GM18505 (cell line): ENCODE data around the gene MINAR1.

Source experiments
- ATAC-seq: cut with Tn5 transposase; IDR thresholded peaks from one replicate; pipeline ENCODE4 v1.9.1; 2021; ENCODE audit not compliant: unreplicated experiment
- POLR2A ChIP-seq: IDR thresholded peaks from 4 replicates; pipeline ENCODE4 v1.6.1; 2011; ENCODE audit warnings: borderline replicate concordance; ENCODE audit not compliant: insufficient read depth, insufficient read length; ENCODE audit errors: extremely low read depth

The MINAR1 gene

GRCh38 chr15:79463043-79463780 is 31.1 kb downstream of the MINAR1 start:
- no peak for ATAC-seq
- TF ChIP-seq POLR2A = no peak

GRCh38 chr15:79463781-79464270 is 31.7 kb downstream of the MINAR1 start:
- ATAC-seq = no peak

GRCh38 chr15:79466488-79466887 is 34.4 kb downstream of the MINAR1 start:
- ATAC-seq = no peak
- no peak for TF ChIP-seq POLR2A

More at GRCh38 chr15:79463781-79464270, 31.7 kb downstream of the MINAR1 start:
- TF ChIP-seq POLR2A = no peak

- no peak for TF ChIP-seq POLR2A
- no peak for ATAC-seq
Observed at GRCh38 chr15:79467865-79468586, 35.9 kb downstream of the MINAR1 start.

GRCh38 chr15:79472446-79472845 is 40.3 kb downstream of the MINAR1 start:
- no peak for ATAC-seq
- no peak for TF ChIP-seq POLR2A

- ATAC-seq = no peak
- no peak for TF ChIP-seq POLR2A
Observed at GRCh38 chr15:79474252-79474651, 42.1 kb downstream of the MINAR1 start.

GRCh38 chr15:79475306-79475705 is 43.2 kb downstream of the MINAR1 start:
- TF ChIP-seq POLR2A = no peak
- no peak for ATAC-seq

- ATAC-seq = no peak
- TF ChIP-seq POLR2A = no peak
Observed at GRCh38 chr15:79478108-79478507, 46.0 kb downstream of the MINAR1 start.

GRCh38 chr15:79479616-79480015 is 47.5 kb downstream of the MINAR1 start:
- ATAC-seq = no peak
- no peak for TF ChIP-seq POLR2A

GRCh38 chr15:79481793-79482192 is 49.7 kb downstream of the MINAR1 start:
- TF ChIP-seq POLR2A = no peak
- no peak for ATAC-seq
